HL-60 (cell line): ENCODE data around the gene TPBG.

ENCODE experiments used
- DNase-seq, 2 experiments: peaks; one replicate each; pipeline ENCODE4 v3.0.0-alpha.2; 2010 to 2020; ENCODE audit warnings: low read depth in 1 of 2, low spot score in 1 of 2
- H3K27ac ChIP-seq: fragments of 250-450 bp; sonication (Bioruptor Pico); replicated peaks from 2 replicates; pipeline ENCODE4 v1.5.1; 2020; ENCODE audit warnings: mild to moderate bottlenecking, moderate library complexity
- H3K27me3 ChIP-seq: fragments of 250-450 bp; sonication (Bioruptor Pico); 2 replicates; pipeline ENCODE4 v1.5.1; 2021; ENCODE audit warnings: mild to moderate bottlenecking, moderate library complexity; ENCODE audit not compliant: insufficient read depth, poor library complexity, severe bottlenecking
- H3K4me3 ChIP-seq: replicated peaks from 2 replicates; pipeline ENCODE4 v1.5.1; 2011; ENCODE audit warnings: mild to moderate bottlenecking, control low read depth, low read length; ENCODE audit not compliant: insufficient read depth
- CTCF ChIP-seq: IDR thresholded peaks from one replicate; pipeline ENCODE4 v1.5.1; 2011; ENCODE audit warnings: low read length, control low read depth, inconsistent platforms; ENCODE audit not compliant: insufficient read depth
- GABPA ChIP-seq: IDR thresholded peaks from 2 replicates; pipeline ENCODE4 v1.6.1; 2012; ENCODE audit warnings: low read depth
- POLR2AphosphoS5 ChIP-seq: IDR thresholded peaks from 2 replicates; pipeline ENCODE4 v1.6.1; 2012; ENCODE audit warnings: low read depth
- REST ChIP-seq: IDR thresholded peaks from 2 replicates; pipeline ENCODE4 v1.6.1; 2012; ENCODE audit warnings: low read depth; ENCODE audit not compliant: insufficient replicate concordance
- SPI1 ChIP-seq: IDR thresholded peaks from 2 replicates; pipeline ENCODE4 v1.6.1; 2012; ENCODE audit warnings: low read depth, mild to moderate bottlenecking, borderline replicate concordance

The TPBG gene

GRCh38 chr6:82416346-82416745, 52.7 kb downstream of the TPBG start:
- no peak for TF ChIP-seq CTCF
- TF ChIP-seq POLR2AphosphoS5, result no peak
- TF ChIP-seq REST, result no peak
- TF ChIP-seq SPI1, result no peak
- no peak for TF ChIP-seq GABPA
- H3K27ac ChIP-seq, result no peak overlapping the region
- no peak overlapping the region for H3K4me3 ChIP-seq
- DNase-seq, result no peak
- H3K27me3 ChIP-seq, result no peaks in the 10 kb centered on the region
